K562 (cell line): Measurements from ENCODE around the gene GAB1. TPM values are rescaled to one million over a fixed set of nuclear protein-coding genes. Genes with fewer than 3 reads are reported as not detected.

Experiments
- ATAC-seq: fragments of 200-7000 bp; cut with Tn5 transposase; 3 replicates; pipeline ENCODE4 v1.9.1; 2020; ENCODE audit warnings: moderate library complexity
- BruUV-seq: library from RNA; stranded (reverse); fragments of 400-500 nt; replicated peaks from 2 replicates; lab custom pipeline; 2021; lab: Mats Ljungman, UMichigan
- CTCF ChIA-PET: fragments of 300-600 bp; formaldehyde crosslinking; extraction: SDS; loops from one replicate; lab custom pipeline; 2021; ENCODE audit warnings: low intra/inter-chr PET ratio; lab: Yijun Ruan, JAX
- POLR2A ChIA-PET: fragments of 300-600, 350-650 bp; sonication (Branson Sonifier 250); formaldehyde crosslinking; extraction: SDS; loops from one replicate; lab custom pipeline; 2021; ENCODE audit warnings: antibody characterized with exemption, inconsistent platforms; lab: Yijun Ruan, JAX
- DNase-seq, 4 experiments: peaks; one replicate each; pipeline versions ENCODE4 v3.0.0 to v3.0.0-alpha.2; 2011 to 2018; ENCODE audit warnings: low spot score in 3 of 4, mixed read lengths in 3 of 4; ENCODE audit errors: extremely low read depth in 1 of 4
- FAIRE-seq: peaks from 2 replicates; lab custom pipeline; 2011; peaks lifted over from hg19 to GRCh38; lab: Jason Lieb, UNC
- H2AFZ ChIP-seq: 2 replicates; pipeline ENCODE4 v1.6.0; 2011; ENCODE audit warnings: low read depth, low read length, control low read depth, inconsistent platforms
- H3K27ac ChIP-seq: fragments of 200-600 bp; 3 replicates; pipeline ENCODE4 v1.8.0; 2011; ENCODE audit warnings: low read depth, mild to moderate bottlenecking, control low read depth, inconsistent platforms, low read length, moderate library complexity, mixed read lengths; ENCODE audit errors: extremely low read depth
- H3K27me3 ChIP-seq, 2 experiments: fragments of 300-600 bp in 1 of 2; 2 replicates in 1 of 2; 3 replicates in 1 of 2; pipeline versions ENCODE4 v1.6.0 to v1.8.0; 2011; ENCODE audit warnings: inconsistent platforms in 2 of 2, low read length in 2 of 2, mild to moderate bottlenecking in 1 of 2, mixed read lengths in 1 of 2, moderate library complexity in 1 of 2; ENCODE audit not compliant: control insufficient read depth in 2 of 2, insufficient read depth in 2 of 2
- H3K36me3 ChIP-seq: fragments of 300-600 bp; 3 replicates; pipeline ENCODE4 v1.8.0; 2011; ENCODE audit warnings: mild to moderate bottlenecking, low read length, inconsistent platforms; ENCODE audit not compliant: control insufficient read depth, insufficient read depth
- H3K4me1 ChIP-seq, 2 experiments: fragments of 200-600 bp in 1 of 2; replicated peaks in 1 of 2; 2 replicates in 1 of 2; 3 replicates in 1 of 2; pipeline versions ENCODE4 v1.5.1 to v1.8.0; 2011; ENCODE audit warnings: inconsistent platforms in 2 of 2, low read length in 2 of 2, mild to moderate bottlenecking in 1 of 2, mixed read lengths in 1 of 2, moderate library complexity in 1 of 2; ENCODE audit not compliant: control insufficient read depth in 2 of 2, insufficient read depth in 2 of 2
- H3K4me2 ChIP-seq: 2 replicates; pipeline ENCODE4 v1.6.1; 2011; ENCODE audit warnings: low read length, control low read depth, inconsistent platforms, mixed read lengths; ENCODE audit not compliant: insufficient read depth
- H3K4me3 ChIP-seq: fragments of 200-600 bp; sonication (generic), shearing (Covaris generic); 2 replicates; pipeline ENCODE4 v1.5.1; 2016; ENCODE audit warnings: control low read depth, inconsistent platforms
- H3K79me2 ChIP-seq: fragments of 200-600 bp; 3 replicates; pipeline ENCODE4 v1.8.0; 2011; ENCODE audit warnings: low read length, inconsistent platforms; ENCODE audit not compliant: control insufficient read depth, insufficient read depth
- H3K9ac ChIP-seq, 2 experiments: 2 replicates each; pipeline versions ENCODE4 v1.6.0 to v1.6.1; 2011; ENCODE audit warnings: low read depth in 2 of 2, low read length in 2 of 2, control low read depth in 1 of 2, inconsistent platforms in 1 of 2, mild to moderate bottlenecking in 1 of 2, mixed read lengths in 1 of 2; ENCODE audit not compliant: insufficient read depth in 1 of 2
- H3K9me1 ChIP-seq: one replicate; pipeline ENCODE4 v1.6.0; 2011; ENCODE audit warnings: inconsistent platforms, mild to moderate bottlenecking, low read length, moderate library complexity; ENCODE audit not compliant: control insufficient read depth, insufficient read depth
- H3K9me3 ChIP-seq: replicated peaks from 2 replicates; pipeline ENCODE4 v1.5.1; 2011; ENCODE audit warnings: low read depth, low read length, inconsistent platforms; ENCODE audit not compliant: control insufficient read depth, insufficient read depth
- H4K20me1 ChIP-seq: replicated peaks from 2 replicates; pipeline ENCODE4 v1.6.1; 2011; ENCODE audit warnings: low read length, inconsistent platforms, mixed read lengths; ENCODE audit not compliant: control insufficient read depth, insufficient read depth
- THRAP3 ChIP-seq: fragments of 450-650 bp; IDR thresholded peaks from 2 replicates; pipeline ENCODE4 v1.6.1; 2016; ENCODE audit warnings: mild to moderate bottlenecking, inconsistent platforms, borderline replicate concordance
- WGBS: fragments of 100-300 bp; shearing (Covaris generic); methylation state at CpG from one replicate; pipeline ENCODE4 v1.1.6; 2016; ENCODE audit warnings: low coverage, mixed read lengths; ENCODE audit not compliant: insufficient coverage; ENCODE audit errors: missing lambda C conversion rate; 5-methylcytosine and 5-hydroxymethylcytosine counted together
- in situ Hi-C: fragments of 300-500 bp; cut with MboI; formaldehyde crosslinking; loops from 4 replicates; pipeline ENCODE4 v1.15.0; 2018; ENCODE audit warnings: inconsistent platforms, mixed read lengths
- intact Hi-C: fragments of 100-400 bp; cut with micrococcal nuclease; formaldehyde crosslinking; loops from 2 replicates; pipeline ENCODE4 v1.14.2; 2022
- polyA plus RNA-seq, 8 experiments: library from polyadenylated mRNA; depleted of rRNA in 4 of 8; stranded (reverse) in 5 of 8; unstranded in 3 of 8; fragments of >200 nt; fragmentation: Nextera tagmentation in 2 of 8; fragmentation: Illumina TruSeq in 1 of 8; extraction: Ambion mirVana in 2 of 8; extraction: Trizol in 1 of 8; gene quantifications; 2 replicates each; pipeline versions ENCODE4 v1.2.1 to v1.2.3, GENCODE V29; 2011 to 2014; ENCODE audit warnings: inconsistent platforms in 1 of 8, missing spikeins in 1 of 8
- total RNA-seq, 7 experiments: library from RNA; depleted of rRNA in 6 of 7; stranded (reverse); fragments of >200 nt in 6 of 7; fragmentation: Illumina TruSeq in 2 of 7; extraction: Trizol in 2 of 7; gene quantifications; 2 replicates each; pipeline versions ENCODE4 v1.2.1 to v1.2.3, GENCODE V29; 2011 to 2021; ENCODE audit warnings: low replicate concordance in 1 of 7
- TF ChIP-seq, protein P1 (sequence below): fragments of 250-450 bp; sonication (Bioruptor Pico); IDR thresholded peaks from 2 replicates; pipeline ENCODE4 v1.4.0; 2020

GAB1 gene
- total and polyA plus RNA-seq, 9 of the 15 experiments (the other 6 are each of a cell fraction or from before 2014, with no cell fraction given): 1.3 to 14.6 (median 7.5) TPM

DNA sequence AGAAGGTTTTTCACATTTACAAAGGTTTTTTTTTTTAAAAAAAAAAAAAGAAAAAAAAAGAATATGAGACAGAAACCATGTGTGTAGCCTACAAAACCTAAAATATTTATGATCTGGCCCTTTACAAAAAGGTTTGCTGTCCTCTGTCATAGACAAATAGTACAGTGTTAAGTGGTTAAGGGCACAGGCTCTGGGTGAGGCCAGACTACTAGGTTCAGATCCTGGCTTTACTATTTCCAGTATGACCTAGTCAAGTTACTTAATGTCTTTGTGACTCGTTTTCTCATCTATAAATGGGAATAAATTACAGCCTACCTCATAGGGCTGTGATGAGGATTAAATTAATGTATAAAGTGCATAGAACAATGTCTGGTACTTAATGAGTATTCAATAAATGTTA is 56.5 kb downstream of the GAB1 start:
- H3K9ac ChIP-seq: no peak overlapping the region
- TF ChIP-seq, protein P1, sequence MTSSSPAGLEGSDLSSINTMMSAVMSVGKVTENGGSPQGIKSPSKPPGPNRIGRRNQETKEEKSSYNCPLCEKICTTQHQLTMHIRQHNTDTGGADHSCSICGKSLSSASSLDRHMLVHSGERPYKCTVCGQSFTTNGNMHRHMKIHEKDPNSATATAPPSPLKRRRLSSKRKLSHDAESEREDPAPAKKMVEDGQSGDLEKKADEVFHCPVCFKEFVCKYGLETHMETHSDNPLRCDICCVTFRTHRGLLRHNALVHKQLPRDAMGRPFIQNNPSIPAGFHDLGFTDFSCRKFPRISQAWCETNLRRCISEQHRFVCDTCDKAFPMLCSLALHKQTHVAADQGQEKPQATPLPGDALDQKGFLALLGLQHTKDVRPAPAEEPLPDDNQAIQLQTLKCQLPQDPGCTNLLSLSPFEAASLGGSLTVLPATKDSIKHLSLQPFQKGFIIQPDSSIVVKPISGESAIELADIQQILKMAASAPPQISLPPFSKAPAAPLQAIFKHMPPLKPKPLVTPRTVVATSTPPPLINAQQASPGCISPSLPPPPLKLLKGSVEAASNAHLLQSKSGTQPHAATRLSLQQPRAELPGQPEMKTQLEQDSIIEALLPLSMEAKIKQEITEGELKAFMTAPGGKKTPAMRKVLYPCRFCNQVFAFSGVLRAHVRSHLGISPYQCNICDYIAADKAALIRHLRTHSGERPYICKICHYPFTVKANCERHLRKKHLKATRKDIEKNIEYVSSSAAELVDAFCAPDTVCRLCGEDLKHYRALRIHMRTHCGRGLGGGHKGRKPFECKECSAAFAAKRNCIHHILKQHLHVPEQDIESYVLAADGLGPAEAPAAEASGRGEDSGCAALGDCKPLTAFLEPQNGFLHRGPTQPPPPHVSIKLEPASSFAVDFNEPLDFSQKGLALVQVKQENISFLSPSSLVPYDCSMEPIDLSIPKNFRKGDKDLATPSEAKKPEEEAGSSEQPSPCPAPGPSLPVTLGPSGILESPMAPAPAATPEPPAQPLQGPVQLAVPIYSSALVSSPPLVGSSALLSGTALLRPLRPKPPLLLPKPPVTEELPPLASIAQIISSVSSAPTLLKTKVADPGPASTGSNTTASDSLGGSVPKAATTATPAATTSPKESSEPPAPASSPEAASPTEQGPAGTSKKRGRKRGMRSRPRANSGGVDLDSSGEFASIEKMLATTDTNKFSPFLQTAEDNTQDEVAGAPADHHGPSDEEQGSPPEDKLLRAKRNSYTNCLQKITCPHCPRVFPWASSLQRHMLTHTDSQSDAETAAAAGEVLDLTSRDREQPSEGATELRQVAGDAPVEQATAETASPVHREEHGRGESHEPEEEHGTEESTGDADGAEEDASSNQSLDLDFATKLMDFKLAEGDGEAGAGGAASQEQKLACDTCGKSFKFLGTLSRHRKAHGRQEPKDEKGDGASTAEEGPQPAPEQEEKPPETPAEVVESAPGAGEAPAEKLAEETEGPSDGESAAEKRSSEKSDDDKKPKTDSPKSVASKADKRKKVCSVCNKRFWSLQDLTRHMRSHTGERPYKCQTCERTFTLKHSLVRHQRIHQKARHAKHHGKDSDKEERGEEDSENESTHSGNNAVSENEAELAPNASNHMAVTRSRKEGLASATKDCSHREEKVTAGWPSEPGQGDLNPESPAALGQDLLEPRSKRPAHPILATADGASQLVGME (CRISPR knock-in tag): no peak
- TF ChIP-seq THRAP3: no peak
- peaks cover 11% of the 10 kb centered on the region; the same call in 2 of the 3 replicates for H3K79me2 ChIP-seq
- CTCF ChIA-PET: no interaction called here
- in situ Hi-C loops (no loop called here), intact Hi-C loops (no loop called here)
- no peaks in the 10 kb centered on the region for H3K9me1 ChIP-seq
- no peak overlapping the region for H3K4me3 ChIP-seq
- no peak for ATAC-seq
- 16% methylated on average over 1 of the region's 1 CpG for WGBS
- no peaks in the 10 kb centered on the region for H4K20me1 ChIP-seq
- H3K27me3 ChIP-seq: no peaks in the 10 kb centered on the region
- DNase-seq: no peak
- BruUV-seq: no TSS peak
- H3K36me3 ChIP-seq: no peaks in the 10 kb centered on the region; the same call in 2 of the 3 replicates
- peaks cover 0 to 3% of the 10 kb centered on the region in 2 experiments; a peak in 2 of 5 replicates for H3K4me1 ChIP-seq
- H3K9me3 ChIP-seq: no peaks in the 10 kb centered on the region
- H2AFZ ChIP-seq: no peak overlapping the region
- H3K4me2 ChIP-seq: no peak overlapping the region
- no peak for FAIRE-seq
- POLR2A ChIA-PET: no interaction called here
- no peak overlapping the region for H3K27ac ChIP-seq
